GM12892 (cell line): Measurements from ENCODE around the gene LENEP.

ENCODE experiments used
- POLR2A ChIP-seq: IDR thresholded peaks from 2 replicates; pipeline ENCODE4 v1.6.1; 2011; ENCODE audit warnings: low read depth, low read length, control low read depth
- POLR2AphosphoS5 ChIP-seq: IDR thresholded peaks from 2 replicates; pipeline ENCODE4 v1.6.1; 2011; ENCODE audit warnings: low read depth, low read length, control low read depth
- TAF1 ChIP-seq: IDR thresholded peaks from 2 replicates; pipeline ENCODE4 v1.6.1; 2011; ENCODE audit warnings: low read depth, mild to moderate bottlenecking, control low read depth, low read length, borderline replicate concordance

DNA sequence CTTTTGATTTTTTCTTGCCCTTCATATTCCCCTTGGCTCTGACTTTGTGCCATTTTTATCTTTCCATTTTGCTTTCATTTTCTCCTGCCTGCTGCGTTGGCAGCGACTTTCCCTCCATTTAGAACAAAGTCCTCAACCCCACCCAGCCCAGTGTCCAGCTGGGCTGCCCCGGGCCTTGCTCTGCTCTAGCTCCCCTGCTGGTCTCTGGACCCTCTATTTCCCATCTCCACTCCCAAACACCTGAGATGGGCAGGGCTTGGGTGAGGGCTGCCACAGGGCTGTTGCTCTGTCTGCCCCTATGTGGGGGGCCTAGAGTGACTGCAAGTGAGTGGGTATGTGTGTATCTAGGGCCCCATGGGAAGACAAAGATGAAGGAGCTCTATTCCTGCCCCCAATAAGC lies 50.4 kb downstream of the LENEP start:
- no peak for TF ChIP-seq POLR2AphosphoS5
- TF ChIP-seq POLR2A, result no peak
- no peak for TF ChIP-seq TAF1
